ENCODE data around the gene GPC3. TPM values are rescaled to one million over a fixed set of nuclear protein-coding genes. Genes with fewer than 3 reads are reported as not detected.

GPC3 gene
- total RNA-seq, 1 experiment from 2014 or later, result 32.4 TPM

- TF ChIP-seq TEAD4 (CRISPR knock-in tag; IDR thresholded peaks at IDR 0.05) (no peak), NR3C1 (CRISPR knock-in tag; conservative IDR thresholded peaks at IDR 0.05; ENCODE audit: low read depth) (no peak), ZNF263 (CRISPR knock-in tag; IDR thresholded peaks at IDR 0.05; ENCODE audit: low read depth) (no peak)
These were observed 24.3 kb downstream of the GPC3 start (continued) for GRCh38 chrX:133961046-133961445.

GRCh38 chrX:133959972-133960371, 25.4 kb downstream of the GPC3 start:
- no peak for TF ChIP-seq PRRX2 (CRISPR knock-in tag; IDR thresholded peaks at IDR 0.05)
- TF ChIP-seq GTF2I (CRISPR knock-in tag; conservative IDR thresholded peaks at IDR 0.05), result no peak
- no peak for TF ChIP-seq HMGXB4 (CRISPR knock-in tag; IDR thresholded peaks at IDR 0.05)
- no peak for TF ChIP-seq FOXP1 (CRISPR knock-in tag; IDR thresholded peaks at IDR 0.05; ENCODE audit: borderline replicate concordance)
- ChIA-PET POLR2A (no interaction called here), CTCF (no interaction called here)
- DNase-seq (ENCODE audit: low spot score), result no peak
- H3K9me3 Mint-ChIP-seq, result peaks cover 5% of the 10 kb centered on the region; the same call in 1 of the 2 replicates
- no peaks in the 10 kb centered on the region for H3K27me3 Mint-ChIP-seq (ENCODE audit: low read depth)
- no peak overlapping the region for H3K27ac Mint-ChIP-seq
- no peak overlapping the region for H3K4me3 Mint-ChIP-seq
- peaks cover 4% of the 10 kb centered on the region; the same call in 1 of the 2 replicates for H3K36me3 Mint-ChIP-seq
- no peak for ATAC-seq
- H3K4me1 Mint-ChIP-seq, result peaks cover 8% of the 10 kb centered on the region

GRCh38 chrX:133958997-133959688, 26.3 kb downstream of the GPC3 start:
- CTCF ChIA-PET, result interaction anchor here (0.7 to 0.9 kb wide), 4 partner anchors 62 to 206 kb away, joined by 3 to 4 read pairs (median 4); no protein-coding TSS in a partner anchor

More at GRCh38 chrX:133958997-133959688, 26.3 kb downstream of the GPC3 start:
- TF ChIP-seq PRDM15 (CRISPR knock-in tag; IDR thresholded peaks at IDR 0.05) (no peak), SP1 (CRISPR knock-in tag; conservative IDR thresholded peaks at IDR 0.05) (no peak), ZNF317 (CRISPR knock-in tag; IDR thresholded peaks at IDR 0.05; ENCODE audit: borderline replicate concordance, low read depth) (no peak), TEAD4 (CRISPR knock-in tag; IDR thresholded peaks at IDR 0.05) (no peak), E2F5 (CRISPR knock-in tag; IDR thresholded peaks at IDR 0.05) (no peak), SOX15 (CRISPR knock-in tag; IDR thresholded peaks at IDR 0.05) (no peak), E2F4 (CRISPR knock-in tag; IDR thresholded peaks at IDR 0.05; ENCODE audit: borderline replicate concordance, low read depth) (no peak), IRF2 (CRISPR knock-in tag; IDR thresholded peaks at IDR 0.05; ENCODE audit: borderline replicate concordance, low read depth) (no peak), ZBTB21 (CRISPR knock-in tag; IDR thresholded peaks at IDR 0.05; ENCODE audit: borderline replicate concordance) (no peak), ZNF396 (CRISPR knock-in tag; IDR thresholded peaks at IDR 0.05; ENCODE audit: borderline replicate concordance) (no peak), NFE2L1 (CRISPR knock-in tag; IDR thresholded peaks at IDR 0.05) (no peak), MXD4 (CRISPR knock-in tag; IDR thresholded peaks at IDR 0.05; ENCODE audit: borderline replicate concordance) (no peak), ATF6 (CRISPR knock-in tag; IDR thresholded peaks at IDR 0.05) (no peak), CREM (CRISPR knock-in tag; IDR thresholded peaks at IDR 0.05) (no peak), ZNF671 (CRISPR knock-in tag; IDR thresholded peaks at IDR 0.05) (no peak), MLX (CRISPR knock-in tag; IDR thresholded peaks at IDR 0.05) (no peak)
- Mint-ChIP-seq H3K36me3 (peaks cover 5% of the 10 kb centered on the region; the same call in 1 of the 2 replicates), H3K4me1 (peaks cover 5% of the 10 kb centered on the region), H3K27ac (no peak overlapping the region), H3K9me3 (peaks cover 6% of the 10 kb centered on the region; the same call in 1 of the 2 replicates), H3K27me3 (ENCODE audit: low read depth) (no peaks in the 10 kb centered on the region), H3K4me3 (no peak overlapping the region)
- ATAC-seq, result no peak
- POLR2A ChIA-PET, result no interaction called here
- no peak for DNase-seq (ENCODE audit: low spot score)
